GM18520 (cell line): ENCODE measurements around the gene CAMSAP3.

ENCODE experiments used
- ATAC-seq: cut with Tn5 transposase; IDR thresholded peaks from one replicate; pipeline ENCODE4 v1.9.1; 2021; ENCODE audit not compliant: unreplicated experiment

The CAMSAP3 gene, protein sequence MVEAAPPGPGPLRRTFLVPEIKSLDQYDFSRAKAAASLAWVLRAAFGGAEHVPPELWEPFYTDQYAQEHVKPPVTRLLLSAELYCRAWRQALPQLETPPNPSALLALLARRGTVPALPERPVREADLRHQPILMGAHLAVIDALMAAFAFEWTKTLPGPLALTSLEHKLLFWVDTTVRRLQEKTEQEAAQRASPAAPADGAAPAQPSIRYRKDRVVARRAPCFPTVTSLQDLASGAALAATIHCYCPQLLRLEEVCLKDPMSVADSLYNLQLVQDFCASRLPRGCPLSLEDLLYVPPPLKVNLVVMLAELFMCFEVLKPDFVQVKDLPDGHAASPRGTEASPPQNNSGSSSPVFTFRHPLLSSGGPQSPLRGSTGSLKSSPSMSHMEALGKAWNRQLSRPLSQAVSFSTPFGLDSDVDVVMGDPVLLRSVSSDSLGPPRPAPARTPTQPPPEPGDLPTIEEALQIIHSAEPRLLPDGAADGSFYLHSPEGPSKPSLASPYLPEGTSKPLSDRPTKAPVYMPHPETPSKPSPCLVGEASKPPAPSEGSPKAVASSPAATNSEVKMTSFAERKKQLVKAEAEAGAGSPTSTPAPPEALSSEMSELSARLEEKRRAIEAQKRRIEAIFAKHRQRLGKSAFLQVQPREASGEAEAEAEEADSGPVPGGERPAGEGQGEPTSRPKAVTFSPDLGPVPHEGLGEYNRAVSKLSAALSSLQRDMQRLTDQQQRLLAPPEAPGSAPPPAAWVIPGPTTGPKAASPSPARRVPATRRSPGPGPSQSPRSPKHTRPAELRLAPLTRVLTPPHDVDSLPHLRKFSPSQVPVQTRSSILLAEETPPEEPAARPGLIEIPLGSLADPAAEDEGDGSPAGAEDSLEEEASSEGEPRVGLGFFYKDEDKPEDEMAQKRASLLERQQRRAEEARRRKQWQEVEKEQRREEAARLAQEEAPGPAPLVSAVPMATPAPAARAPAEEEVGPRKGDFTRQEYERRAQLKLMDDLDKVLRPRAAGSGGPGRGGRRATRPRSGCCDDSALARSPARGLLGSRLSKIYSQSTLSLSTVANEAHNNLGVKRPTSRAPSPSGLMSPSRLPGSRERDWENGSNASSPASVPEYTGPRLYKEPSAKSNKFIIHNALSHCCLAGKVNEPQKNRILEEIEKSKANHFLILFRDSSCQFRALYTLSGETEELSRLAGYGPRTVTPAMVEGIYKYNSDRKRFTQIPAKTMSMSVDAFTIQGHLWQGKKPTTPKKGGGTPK

GRCh38 chr19:7595466-7596133 lies at the start of gene CAMSAP3:
TSS of gene CAMSAP3 (plus strand) at chr19:7595863. CDS start at chr19:7596003, 140 bp downstream.
- no peak for ATAC-seq

- no peak for ATAC-seq
Observed at GRCh38 chr19:7545904-7546303, 49.8 kb upstream of the CAMSAP3 start.

- ATAC-seq: no peak
Observed at GRCh38 chr19:7547159-7547558, 48.5 kb upstream of the CAMSAP3 start.

DNA sequence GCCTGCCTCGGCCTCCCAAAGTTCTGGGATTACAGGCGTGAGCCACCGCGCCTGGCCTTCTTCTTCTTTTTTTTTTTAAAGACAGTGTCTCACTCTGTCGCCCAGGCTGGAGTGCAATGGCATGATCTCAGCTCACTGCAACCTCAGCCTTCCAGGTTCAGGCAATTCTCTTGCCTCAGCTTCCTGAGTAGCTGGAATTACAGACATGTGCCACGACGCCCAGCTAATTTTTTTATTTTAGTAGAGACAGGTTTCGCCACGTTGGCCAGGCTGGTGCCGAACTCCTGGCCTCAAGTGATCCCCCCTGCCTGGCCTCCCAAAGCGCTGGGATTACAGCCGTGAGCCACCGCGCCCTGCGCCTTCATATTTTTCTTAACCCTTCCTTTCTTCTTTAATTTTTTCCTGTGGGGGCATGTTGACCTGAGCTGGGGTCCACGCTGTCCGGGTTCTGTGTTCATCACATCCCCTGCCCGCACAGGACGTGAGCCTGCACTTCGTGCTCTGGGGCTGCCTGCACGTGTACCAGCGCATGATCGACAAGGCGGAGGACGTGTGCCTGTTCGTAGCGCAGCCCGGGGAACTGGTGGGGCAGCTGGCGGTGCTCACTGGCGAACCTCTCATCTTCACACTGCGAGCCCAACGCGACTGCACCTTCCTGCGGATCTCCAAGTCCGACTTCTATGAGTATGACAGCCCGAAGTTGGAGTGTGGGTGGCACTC lies 46.1 kb upstream of the CAMSAP3 start:
- no peak for ATAC-seq

GRCh38 chr19:7550169-7550770 lies 45.4 kb upstream of the CAMSAP3 start:
- no peak for ATAC-seq

DNA sequence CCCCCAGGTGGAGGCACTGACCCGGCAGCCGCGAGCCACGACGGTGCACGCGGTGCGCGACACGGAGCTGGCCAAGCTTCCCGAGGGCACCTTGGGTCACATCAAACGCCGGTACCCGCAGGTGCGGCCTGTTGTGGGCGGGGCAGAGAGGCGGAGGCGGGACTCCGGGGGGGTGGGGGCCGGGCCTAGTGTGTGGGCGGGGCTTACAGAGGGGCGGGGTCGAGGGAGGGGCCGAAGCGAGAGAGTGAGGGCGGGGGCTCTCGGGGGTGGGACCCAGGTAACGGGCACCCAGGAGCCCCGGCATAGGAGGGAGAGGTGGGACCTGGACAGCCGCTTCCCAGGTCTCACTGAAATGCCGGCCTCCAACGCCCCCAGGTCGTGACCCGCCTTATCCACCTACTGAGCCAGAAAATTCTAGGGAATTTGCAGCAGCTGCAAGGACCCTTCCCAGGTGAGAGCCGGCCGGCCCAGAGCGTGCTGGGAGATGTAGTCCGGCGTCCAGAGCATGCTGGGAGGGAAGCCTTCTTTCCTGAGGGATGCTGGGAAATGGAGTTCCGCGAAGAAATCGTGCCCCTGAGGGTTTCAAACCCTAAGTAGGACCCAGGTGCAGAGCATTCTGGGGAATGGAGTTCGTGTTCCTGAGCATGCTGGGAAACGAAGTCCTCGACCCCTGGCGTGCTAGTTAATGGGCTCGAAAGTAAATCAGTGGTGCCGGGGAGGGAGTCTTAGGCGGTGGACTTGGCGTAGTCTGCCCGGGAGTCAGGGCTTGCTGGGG lies 44.5 kb upstream of the CAMSAP3 start:
- ATAC-seq: no peak

DNA sequence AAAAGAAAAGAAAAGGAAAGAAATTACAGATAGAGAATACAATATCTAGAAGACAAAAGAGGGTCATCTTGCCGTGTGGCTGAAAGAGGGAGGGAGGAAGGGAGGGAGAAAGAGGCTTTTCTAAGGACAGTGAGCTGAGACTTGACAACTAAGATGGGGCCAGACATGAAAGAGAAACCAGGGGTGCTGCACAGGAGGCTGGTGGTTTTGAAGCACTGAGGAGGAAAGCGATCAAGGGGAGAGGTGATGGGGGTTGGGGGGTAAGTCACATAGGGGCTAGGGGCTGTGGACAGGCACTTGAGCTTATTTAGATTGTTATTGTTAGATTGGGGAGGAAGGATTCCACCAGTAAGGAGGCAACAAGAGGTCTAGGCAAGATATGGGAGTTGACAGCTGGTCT lies 42.9 kb upstream of the CAMSAP3 start:
- no peak for ATAC-seq

GRCh38 chr19:7554565-7554964 lies 41.1 kb upstream of the CAMSAP3 start:
- ATAC-seq: no peak

GRCh38 chr19:7554990-7555864 lies 40.4 kb upstream of the CAMSAP3 start:
- ATAC-seq: no peak

DNA sequence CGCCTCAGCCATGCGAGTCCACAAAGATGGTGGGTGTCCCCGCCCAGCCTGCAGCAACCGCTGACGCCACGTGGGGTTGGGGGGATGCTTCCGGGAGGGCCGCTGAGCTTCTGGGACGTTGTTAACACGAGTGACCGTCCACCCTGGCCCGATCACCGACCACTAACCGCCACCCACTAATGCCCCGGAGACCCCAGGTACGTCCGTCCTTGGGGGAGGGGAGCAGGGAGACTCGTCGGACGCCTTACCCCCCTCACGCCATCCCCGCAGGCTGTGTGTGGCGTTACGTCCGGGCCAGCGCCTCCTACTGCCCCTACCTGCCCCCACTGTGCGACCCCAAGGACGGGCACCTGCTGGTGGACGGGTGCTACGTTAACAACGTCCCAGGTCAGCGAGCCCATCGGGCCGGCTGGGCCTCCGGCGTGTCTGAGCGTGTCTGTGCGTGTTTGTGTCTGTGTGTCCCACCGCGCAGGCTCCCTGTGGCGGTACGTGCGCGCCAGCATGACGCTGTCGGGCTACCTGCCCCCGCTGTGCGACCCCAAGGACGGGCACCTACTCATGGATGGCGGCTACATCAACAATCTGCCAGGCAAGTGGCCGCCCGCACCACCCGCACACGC lies 38.9 kb upstream of the CAMSAP3 start:
- ATAC-seq: no peak

DNA sequence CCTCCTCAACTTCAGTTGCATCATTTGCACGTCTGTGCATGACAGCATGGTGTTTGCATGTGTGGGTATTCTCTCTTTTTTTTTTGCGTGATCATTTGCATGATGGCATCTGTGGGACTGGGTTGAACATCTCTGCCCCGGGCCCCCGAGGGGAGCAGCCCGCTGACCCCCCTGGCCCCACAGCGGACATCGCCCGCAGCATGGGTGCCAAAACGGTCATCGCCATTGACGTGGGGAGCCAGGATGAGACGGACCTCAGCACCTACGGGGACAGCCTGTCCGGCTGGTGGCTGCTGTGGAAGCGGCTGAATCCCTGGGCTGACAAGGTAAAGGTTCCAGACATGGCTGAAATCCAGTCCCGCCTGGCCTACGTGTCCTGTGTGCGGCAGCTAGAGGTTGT lies 37.0 kb upstream of the CAMSAP3 start:
- ATAC-seq: no peak

GRCh38 chr19:7559102-7559501 lies 36.6 kb upstream of the CAMSAP3 start:
- ATAC-seq: no peak

GRCh38 chr19:7560255-7560654 lies 35.4 kb upstream of the CAMSAP3 start:
- ATAC-seq: no peak

DNA sequence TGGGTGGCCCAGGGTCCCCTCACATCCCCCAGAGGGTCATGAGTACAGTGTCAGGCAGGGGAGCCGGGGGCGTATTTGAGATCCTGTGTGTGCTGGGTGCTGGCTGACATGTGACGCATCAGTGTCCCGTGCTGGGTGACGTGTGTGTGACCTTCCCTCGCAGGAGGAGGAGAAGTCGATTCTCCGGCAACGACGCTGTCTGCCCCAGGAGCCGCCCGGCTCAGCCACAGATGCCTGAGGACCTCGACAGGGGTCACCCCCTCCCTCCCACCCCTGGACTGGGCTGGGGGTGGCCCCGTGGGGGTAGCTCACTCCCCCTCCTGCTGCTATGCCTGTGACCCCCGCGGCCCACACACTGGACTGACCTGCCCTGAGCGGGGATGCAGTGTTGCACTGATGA lies 34.3 kb upstream of the CAMSAP3 start:
- no peak for ATAC-seq

DNA sequence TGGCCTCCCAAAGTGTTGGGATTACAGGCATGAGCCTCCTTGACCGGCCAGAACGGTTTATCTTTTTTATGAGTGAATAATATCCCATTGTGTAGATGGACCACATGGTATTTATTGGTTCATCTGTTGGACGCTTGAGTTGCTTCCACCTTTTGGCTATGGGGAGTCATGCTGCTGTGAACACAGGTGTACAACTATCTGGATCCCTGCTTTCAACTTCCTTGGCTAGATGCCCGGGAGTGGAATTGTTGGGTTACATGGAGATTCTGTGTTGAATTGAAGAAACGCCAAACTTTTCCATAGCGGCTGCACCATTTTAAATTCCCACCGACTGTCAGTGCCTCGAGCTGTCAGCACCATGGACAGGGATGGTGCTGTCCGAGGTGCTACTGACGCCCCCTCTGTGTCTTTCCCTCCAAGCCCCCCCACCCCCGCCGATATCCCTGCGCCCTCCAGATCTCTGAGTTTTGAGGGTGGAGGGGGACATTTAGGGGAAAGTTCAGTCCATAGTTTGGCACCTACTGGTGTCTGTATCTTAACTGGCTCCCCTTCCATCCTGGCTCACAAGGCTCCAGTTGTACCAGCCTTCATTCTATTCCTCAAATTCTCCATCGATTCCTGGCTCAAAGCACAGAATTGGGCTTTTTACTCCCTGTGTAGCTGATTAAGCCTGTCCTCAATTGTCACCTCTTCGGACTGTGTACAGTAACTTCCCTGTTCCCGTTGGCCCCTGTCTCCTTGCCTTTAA lies 32.8 kb upstream of the CAMSAP3 start:
- ATAC-seq: no peak

- ATAC-seq: no peak
Observed at GRCh38 chr19:7564866-7565265, 30.8 kb upstream of the CAMSAP3 start.

DNA sequence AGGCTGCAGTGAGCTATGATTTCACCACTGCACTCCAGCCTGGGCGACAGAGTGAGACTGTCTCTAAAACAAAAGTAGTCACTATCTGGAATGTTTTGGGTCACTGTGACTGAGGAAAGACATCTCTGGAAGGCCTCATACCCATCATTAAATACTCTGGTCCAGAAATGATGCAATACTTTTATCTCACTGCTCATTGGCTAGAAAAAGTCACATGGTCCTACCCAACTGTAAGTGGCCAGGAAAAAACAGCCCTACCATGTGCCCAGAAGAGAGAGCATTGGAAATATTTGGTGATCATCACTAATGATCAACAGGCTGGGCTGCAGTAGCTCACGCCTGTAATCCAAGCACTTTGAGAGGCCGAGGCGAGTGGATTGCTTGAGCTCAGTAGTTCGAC lies 30.3 kb upstream of the CAMSAP3 start:
- ATAC-seq: no peak
